NCI-H2227 (cell line): ENCODE results near the gene CDC42EP4.
A peak's percentile ranks its signal among the peaks of the same experiment; 100 is the strongest.

Experiments used
- DNase-seq: peaks from one replicate; lab custom pipeline; 2025; ENCODE audit not compliant: unreplicated experiment; lab: John Stamatoyannopoulos, UW

CDC42EP4 gene

GRCh38 chr17:73256220-73256619 is 55.6 kb downstream of the CDC42EP4 start:
- DNase-seq = no peak

DNA sequence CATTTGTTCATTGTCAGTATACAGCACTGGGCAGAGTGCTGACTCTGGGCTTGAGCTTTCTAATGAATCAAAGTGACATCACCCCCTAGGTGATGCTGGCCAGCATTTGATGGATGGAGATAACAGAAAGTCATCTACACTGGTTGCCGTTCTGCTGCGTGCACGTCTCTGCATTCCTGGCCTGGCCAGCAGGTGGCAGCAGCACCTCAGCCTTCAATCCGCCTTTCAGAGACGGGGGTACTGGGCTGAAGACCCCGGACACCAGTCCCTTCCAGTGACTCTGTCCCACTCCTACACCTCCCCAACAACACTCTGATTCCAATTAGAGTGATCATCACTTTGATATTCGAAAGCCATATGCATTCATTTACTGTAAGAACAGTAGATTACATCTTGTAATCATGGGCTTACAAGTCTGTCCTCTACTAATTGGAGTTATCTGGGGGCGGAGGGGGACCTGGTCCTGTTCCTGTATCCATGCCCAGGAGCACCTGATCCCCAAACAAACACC is 56.1 kb downstream of the CDC42EP4 start:
- peak; percentile 76 for DNase-seq

- no peak for DNase-seq
Measured at GRCh38 chr17:73251871-73252270, 59.9 kb downstream of the CDC42EP4 start.

DNA sequence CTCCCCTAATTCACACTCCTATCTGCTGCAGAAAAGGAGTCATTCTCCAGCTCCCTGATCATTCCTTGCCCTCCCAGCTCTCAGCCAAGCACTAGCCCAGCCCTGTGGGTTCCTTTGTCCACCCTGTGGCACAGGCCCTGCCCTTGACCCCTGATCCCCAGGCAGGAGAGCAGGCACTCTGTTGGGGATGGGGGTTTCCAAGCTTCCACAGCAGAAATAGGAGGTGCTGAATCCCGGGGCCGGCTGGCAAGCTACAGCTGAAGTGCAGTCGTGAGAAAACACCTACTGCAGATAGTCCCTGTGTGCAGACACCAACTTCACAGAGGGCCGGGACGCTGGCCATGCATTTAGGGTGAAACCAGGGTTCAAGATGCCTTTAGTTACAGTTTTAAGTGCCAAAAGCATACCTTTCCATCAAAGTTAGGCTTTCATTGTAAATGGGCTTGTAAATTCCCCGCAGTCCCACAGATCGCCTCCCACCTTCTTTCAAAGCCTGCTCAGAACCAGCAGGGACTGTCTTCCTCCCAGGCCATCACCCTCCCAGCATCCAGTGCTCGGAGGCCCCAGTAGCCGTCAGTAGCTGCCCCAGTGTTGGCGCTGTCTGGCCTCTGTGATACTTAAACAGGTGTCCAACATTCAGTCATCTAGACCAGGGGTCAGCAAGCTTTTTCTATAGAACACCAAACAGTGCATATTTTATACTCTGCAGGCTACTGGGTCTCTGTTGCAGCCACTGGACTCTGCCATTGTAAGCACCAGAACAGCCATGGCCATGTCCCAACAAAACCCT is 60.8 kb downstream of the CDC42EP4 start:
- no peak for DNase-seq

DNA sequence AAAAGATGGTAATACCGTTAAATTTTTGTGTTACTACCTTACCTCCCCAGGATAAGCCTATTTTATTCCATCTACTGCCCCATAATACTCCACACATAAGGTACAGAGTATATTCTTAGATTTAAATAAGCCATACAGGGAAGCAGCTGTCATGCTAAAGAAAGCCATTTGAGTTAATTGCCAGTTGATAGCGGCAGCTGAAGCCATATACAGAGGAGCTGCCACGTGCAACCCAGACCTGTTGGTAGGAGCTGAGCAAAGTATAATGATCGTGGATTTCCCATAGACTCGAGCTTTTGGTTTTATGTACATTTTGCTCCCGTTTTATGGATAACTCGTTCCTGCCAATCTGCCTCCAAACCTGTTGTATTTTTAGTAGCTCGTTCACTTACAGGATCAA is 62.1 kb downstream of the CDC42EP4 start:
- DNase-seq = peak; percentile 56

DNA sequence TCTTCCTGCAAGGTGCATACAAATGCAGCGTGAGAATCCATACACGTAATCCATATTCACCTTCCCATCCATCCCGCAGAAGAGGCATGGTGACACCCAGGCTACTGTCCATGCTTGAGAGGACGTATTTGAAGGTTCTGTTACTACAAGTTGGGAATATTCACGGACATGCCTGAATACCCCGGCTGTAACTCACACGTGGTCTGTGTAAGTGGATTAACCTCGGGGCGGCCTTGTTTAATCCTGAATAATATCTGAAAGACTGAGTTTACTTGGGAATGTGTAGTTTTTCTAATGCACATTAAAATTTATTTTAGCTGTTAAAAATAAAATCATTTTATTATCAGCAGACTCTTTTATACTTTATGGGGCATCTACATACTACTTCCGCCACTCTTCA is 63.3 kb downstream of the CDC42EP4 start:
- no peak for DNase-seq

GRCh38 chr17:73247726-73248125 is 64.1 kb downstream of the CDC42EP4 start:
- no peak for DNase-seq

DNA sequence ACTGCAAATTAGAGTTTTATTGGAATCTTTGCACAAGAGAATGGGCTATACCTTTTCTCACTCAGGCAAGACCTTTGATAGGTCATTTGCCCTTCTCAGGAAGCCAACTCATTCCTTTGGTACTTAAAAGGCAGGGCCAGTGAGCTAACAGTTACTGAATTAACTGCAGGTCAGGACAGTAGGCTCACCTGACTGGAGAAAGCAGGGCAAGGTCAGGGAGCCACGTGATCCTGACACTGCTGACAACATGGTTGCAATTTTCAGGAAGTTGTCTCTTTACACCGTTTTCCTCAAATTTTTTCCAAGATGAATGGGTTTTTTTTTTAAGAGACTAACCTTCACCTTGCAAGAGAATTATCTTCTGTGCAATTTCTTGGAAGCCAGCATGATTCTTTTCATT is 71.2 kb downstream of the CDC42EP4 start:
- DNase-seq = no peak

DNA sequence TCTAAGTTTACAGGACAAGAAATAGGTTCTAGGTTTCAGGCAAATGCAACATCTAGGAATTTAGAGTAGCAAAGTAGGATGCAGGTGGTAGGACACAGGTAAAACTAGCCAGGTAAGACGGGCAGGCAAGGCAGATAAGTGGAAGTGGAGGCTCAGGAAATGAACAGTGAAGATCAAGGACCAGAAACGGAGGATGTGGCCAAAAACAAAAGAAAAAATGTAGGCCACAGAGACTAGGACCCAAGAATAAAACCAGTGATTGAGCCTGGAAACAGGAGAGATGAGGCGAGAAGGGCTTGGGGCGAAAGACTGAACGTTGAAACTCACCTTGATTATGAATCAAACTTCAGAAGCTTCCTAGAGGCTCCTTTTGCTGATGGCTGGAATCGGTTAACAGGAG is 74.1 kb downstream of the CDC42EP4 start:
- DNase-seq = no peak

DNA sequence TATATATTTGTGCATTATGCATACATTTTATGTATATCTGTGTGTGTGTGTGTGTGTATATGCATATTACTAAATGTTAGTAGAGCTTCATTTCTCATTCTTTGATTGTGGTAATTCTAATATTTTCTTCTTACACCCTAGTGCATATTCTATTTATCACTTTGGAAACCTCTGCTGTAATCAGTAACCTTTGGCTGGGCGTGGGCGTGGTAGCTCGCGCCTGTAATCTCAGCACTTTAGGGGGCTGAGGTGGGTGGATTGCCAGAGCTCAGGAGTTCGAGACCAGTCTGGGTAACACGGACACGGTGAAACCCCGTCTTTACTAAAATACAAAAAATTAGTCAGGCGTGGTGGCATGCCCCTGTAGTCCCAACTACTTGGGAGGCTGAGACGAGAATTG is 77.1 kb downstream of the CDC42EP4 start:
- no peak for DNase-seq
